Measurements from ENCODE around the gene FASTKD1.
"Not testable (repeated sequence)": the region's sequence is repeated elsewhere in the genome, so short reads cannot be mapped to it uniquely, and the experiment has no call there.

The FASTKD1 gene

DNA sequence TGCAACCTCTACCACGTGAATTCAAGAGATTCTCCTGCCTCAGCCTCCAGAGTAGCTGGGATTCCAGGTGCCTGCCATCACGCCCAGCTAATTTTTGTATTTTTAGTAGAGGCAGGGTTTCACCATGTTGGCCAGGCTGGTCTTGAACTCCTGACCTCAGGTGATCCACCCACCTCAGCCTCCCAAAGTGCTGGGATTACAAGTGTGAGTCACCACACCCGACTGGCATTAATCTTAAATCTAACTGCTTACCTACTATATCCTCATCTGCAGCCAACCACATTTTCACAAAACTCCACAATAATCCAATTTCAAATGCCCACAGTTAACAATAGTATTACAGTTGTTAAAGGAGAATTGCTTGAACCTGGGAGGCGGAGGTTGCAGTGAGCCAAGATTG is 2.9 kb downstream of the FASTKD1 start:
- DNase-seq, result not testable (repeated sequence)

DNA sequence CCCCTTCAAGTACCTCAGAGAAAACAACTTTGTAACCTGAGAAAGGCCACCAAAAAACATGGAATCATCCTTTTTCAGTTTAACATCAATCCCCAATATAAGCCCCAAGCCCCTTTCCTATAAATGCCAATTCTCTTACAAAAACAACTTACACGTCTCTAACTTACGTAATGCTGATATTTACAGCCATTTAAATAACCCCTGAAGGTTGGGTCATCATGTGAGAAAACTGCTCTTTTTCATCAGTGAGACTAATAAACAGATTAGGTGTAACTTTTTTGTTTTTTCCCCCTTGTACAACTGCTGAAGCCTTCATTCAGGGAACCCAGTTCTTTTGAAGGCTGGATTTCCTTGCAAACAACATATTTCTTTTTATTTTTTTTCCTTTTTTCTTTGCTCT is 3.7 kb downstream of the FASTKD1 start:
- no peak for DNase-seq

DNA sequence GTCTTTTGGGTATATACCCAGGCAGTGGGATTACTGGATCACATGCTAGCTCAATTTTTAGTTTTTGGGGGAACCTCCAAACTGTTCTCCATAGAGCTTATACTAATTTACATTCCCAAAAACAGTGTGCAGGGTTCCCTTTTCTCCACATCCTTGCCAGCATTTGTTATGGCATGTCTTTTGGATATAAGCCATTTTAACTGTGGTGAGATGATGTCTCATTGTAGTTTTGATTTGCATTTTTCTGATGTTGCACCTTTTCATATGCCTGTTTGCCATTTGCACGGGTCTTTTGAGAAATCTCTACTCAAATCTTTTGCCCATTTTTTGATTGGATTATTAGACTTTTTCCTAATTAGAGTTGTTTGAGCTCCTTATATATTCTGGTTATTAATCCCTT is 8.0 kb downstream of the FASTKD1 start:
- DNase-seq, result no peak

DNA sequence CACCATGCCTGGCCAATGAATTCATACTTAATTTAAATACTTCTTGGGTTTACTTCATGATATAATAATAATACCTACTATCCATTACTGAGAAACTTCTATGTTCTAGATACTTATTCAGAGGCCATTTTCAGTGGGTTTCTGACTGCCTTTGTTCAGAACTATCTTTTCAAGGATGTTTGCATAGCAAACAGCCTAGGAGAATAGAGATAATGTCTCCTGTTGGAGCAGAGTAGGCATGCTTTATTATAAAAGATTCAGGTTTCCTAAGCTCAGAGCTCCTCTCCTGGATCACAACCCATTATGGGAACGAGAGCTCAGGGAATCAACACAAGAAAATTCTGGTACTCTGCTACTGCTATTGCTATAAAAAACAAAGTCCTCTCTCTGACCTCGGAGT is 11.1 kb downstream of the FASTKD1 start:
- no peak for DNase-seq

DNA sequence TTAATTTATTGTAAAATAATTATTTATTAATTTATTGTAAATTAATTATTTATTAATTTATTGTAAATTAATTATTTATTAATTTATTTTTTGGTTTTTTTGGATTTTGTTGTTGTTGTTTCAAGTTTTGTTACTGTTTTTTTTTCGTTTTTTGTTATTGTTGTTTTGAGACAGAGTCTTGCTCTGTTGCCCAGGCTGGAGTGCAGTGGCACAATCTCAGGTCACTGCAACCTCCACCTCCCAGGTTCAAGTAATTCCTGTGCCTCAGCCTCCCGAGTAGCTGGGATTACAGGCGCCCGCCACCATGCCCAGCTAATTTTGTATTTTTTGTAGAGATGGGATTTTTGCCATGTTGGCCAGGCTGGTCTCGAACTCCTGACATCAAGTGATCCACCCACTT is 11.6 kb downstream of the FASTKD1 start:
- DNase-seq, result not testable (repeated sequence)

DNA sequence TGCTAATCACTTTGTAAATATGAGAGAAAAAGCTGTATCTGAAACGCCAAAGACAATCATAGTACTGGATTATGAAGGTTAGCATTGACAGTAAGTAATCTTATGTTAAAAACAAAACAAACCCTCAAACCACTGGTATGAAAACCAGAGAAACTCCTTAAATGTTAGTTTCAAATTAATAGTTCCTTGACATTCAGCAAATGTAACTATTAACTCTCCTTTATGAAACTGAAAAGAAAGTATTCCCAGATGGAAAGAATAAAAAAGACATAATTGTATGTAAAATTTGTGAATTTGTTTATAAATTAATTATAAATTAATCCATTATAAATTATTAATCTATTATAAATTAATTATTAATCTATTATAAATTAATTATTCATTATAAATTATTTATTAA is 12.3 kb downstream of the FASTKD1 start:
- no peak for DNase-seq

DNA sequence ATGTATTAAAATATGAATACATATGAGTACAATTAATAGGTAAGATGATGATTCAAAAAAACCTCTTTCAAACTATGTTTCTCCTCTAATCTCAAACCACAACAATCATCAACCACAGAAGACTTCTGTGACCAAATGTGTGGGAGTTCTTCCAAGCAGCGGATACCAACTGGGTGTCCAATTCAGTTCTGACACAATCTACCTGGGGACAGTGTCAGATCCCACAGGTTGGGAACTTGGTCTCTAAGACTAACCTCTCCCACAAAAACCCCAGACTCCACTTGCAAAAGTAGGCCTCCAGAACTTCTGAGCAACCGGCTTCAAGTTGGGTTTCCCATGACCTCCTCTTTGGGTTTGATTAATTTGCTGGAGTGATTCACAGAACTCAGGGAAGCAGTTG is 26.9 kb downstream of the FASTKD1 start:
- no peak for DNase-seq

DNA sequence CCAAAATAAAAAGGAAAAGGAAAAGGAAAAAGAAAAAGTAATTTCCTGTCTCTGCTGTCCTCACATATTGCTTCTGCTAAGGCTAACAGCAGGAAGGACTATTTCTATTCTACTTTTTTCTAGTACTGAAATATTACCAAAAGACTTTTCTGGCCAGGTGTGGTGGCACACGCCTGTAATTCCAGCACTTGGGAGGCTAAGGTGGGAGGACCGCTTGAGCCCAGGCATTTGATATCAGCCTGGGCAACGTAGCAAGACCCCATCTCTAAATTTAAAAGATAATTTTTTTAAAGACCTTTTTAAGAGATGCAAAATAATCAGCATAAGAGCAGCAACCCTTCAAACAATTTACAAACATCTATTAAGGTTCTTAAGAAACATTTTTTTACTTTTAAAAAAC is 31.2 kb downstream of the FASTKD1 start:
- no peak for DNase-seq

DNA sequence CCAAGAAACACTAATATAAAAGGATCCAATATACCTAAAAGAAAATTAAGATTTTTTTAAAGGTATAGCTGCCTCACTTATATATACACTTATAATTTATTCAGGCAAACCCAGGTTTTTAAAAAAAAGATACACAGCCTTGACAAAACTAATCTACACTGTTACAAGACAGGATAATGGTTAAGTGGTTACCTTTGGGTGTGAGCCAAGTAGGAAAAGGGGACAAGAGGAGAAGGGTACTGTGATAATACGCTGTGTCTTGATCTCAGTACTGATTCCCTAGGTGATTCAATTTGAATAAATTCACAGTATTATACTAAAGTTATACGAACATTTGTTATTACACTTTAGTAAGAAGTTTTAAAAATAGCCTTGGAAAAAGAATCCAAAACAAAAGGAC is 33.5 kb downstream of the FASTKD1 start:
- no peak for DNase-seq

DNA sequence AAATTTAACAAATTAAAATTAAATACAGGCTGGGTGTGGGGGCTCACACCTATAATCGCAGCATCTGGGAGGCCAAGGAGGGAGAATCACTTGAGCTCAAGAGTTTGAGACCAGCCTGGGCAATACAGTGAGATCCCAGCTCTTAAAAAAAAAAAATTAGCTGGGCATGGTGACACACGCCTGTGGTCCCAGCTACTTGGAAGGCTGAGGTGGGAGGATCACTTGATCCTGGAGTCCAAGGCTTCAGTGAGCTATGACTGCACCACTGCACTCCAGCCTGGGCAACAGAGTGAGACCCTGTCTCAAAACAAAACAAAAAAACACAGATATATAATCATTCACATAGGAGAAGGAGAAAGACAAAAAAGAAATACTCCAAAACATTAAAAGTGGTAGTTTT is 34.2 kb downstream of the FASTKD1 start:
- not testable (repeated sequence) for DNase-seq

DNA sequence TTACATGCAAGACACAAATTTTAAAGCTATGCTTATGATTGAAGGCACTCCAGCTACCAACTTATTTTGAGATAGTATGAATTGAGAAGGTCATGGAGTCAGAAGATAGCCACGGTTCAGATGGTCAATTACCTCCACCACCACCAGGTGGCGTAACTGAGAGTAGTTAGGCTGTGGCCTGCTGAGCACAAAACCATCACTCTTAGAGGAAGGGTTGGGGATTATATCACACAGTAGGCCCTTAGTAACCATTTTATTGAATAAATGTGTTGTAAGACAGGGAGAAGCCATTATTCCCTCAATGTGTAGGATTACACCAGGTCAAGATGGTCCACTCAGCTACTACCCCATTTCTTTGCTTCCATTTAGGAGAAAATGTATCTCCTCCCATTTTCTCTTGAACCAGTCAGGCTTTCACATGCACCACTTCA is 45.4 kb downstream of the FASTKD1 start:
- DNase-seq, result peak; percentile 12

DNA sequence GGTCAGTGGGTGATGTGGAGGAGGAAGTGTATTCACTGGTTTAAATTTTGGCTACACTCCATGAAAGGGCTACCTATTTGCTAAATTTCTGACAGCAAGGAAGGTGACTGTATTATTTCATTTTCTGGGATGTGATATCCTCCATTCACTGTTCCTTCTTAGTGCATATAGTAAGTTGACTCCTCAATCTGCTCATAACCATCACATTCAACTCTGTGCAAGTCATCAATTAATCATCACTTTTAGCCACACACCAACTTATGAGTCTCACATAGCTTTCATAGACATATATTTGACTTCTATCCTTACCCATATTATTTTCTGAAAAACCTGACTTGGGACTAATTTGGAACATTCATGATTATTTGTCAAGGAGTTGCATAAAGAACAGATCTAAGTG is 47.2 kb downstream of the FASTKD1 start:
- DNase-seq, result no peak

DNA sequence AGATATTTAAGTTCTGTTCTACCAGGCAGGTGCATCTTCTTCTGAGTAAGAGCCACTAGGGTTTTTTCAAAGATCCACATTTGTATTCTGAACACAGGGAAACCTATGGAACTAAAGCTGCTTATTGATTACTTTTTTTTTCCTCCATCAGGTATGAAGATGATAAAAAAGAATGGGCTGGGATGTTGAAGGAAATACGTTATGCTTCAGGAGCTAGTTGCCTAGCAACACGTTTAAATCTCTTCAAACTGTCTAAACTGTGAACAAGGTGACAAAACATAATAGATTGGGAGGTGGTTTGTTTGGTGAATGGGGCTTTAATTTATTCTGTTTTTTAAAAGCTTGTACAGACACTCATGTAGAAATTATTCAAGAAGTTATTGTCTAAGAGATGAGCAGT is 48.2 kb downstream of the FASTKD1 start:
- DNase-seq, result peak; percentile 55

DNA sequence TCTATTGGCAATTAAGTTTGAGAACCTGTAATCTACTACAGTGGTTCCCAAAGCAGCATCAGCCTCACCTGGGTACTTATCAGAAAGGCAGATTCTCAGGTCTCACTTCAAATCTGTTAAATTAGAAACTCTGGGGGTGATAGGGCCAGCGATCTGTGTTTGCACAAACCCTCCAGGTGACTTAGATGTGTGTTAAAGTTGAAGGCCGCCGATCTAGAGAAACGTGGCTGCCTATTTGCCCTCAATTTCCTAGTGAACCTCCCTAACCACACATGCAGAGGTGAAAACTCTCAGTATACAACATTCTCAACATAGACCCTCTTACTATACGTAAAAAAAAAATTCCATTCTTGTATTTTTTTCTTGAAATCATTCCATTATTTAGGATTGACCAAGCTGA is 50.0 kb downstream of the FASTKD1 start:
- DNase-seq, result no peak

DNA sequence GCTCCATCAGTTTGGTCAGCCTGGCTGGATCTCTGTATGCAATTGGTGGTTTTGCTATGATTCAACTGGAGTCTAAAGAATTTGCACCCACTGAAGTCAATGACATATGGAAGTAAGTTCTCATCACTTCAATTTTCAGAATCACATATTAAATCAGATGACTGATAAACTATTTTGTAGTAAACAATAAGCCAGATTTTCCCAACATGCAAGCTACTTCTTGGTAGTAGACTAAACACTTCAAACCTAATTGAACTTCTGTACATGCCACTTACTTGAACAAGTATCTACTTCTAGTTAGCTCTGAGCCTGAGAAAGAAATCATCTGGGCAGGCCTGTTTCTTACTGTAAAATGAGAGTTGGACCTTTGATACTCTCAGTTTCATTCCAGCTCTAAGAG is 52.8 kb downstream of the FASTKD1 start:
- DNase-seq, result no peak

DNA sequence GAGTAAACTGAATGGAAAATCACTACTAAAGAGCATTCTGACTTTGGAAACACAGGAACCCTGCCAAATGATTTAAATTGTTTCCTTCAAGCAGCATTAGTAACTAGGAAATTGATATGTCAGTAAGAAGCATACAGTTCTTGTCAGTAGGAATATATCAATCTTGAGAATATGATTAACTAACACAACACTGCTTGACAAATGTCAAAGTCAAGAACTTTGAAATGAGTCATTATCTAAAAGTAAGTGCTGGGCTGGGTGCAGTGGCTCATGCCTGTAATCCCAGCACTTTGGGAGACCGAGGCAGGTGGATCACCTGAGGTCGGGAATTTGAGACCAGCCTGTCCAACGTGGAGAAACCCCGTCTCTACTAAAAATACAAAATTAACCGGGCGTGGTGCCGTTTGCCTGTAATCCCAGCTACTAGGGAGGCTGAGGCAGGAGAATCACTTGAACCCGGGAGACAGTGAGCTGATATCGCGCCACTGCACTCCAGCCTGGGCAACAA is 57.1 kb downstream of the FASTKD1 start:
- not testable (repeated sequence) for DNase-seq

DNA sequence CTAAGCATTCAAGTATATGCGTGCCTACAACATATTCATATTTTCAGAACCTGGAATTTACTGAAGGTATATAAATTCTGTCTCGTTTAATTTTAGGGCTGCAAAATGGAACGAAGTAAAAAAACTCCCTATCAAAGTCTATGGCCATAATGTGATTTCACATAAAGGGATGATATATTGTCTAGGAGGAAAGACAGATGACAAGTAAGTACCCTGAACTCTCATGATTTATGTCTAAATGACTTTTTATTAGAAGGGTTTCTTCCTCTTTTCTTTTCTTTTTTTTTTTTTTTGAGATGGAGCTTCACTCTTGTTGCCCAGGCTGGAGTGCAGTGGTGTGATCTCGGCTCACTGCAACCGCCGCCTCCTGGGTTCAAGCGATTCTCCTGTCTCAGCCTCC is 58.9 kb downstream of the FASTKD1 start:
- DNase-seq, result not testable (repeated sequence)

DNA sequence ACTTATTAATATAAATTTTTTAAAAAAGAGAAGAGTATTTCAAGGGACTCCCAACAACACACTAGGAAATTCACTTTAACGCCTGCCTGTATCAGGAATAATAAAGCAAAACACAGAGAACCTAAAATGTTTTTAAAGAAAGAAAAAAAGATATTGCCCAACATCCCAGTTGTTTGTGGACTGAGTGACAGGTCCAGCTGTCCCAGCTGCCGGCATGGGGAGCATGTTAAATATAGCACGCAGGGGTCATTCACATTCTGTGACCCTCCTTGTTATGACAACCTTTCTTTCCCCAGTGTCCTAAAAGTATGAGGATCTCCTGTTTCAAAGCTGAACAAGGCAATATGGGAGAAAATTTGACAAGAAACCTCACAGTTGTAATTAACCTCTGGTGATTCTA is 59.7 kb downstream of the FASTKD1 start:
- DNase-seq, result no peak

DNA sequence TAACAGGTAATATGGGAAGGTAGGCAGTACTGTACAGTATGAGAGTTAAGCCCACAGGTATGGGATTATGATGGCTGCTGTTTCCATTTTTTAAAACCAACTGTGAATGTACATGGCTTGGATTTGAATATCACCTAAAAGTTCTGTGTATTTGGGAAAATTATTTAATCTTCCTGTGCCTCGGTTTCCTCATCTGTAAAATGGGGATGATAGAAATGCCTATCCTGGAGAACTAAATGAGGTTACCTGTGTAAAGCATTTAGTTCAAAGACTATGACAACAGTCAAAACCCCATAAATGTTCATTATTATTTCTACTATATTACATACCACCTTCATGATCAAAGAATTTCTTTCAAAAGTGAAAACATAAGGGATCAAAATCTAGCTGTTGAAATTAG is 60.6 kb downstream of the FASTKD1 start:
- no peak for DNase-seq

DNA sequence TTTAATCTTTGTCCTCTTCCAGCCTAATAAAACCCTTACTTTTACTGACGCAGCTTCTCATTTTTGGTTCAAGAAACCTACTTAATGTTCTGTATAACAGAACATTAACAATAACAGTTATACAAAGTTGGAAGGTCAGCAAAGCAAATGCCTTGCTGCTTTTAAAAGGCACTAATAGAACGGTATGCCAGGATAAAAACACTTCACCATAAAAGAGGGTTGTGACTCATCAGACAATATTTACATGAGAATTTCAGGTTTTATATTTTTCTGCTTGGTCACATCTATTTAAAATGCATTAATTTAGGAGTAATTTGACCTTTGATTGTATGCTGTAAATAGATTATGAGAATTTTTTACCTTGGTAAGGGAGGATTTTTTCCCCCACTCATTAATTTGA is 61.1 kb downstream of the FASTKD1 start:
- DNase-seq, result peak; percentile 38

DNA sequence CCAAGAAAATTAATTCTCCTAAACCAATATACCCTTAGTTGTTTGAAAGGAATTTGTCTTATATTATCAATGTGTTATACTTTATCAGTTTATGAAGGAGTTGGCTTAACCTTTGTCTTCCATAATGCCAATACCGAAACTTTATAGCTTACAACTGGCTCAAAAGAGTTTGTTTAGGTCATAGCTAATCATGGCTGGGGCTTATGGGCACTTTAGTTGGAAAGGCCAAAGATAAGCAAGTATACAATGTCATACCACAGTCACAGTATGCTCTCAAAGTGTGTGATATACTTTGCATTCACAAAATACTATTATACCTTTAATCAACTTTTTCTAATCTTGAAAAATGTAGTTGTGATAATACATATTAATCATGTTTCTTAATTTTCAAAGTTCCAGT is 61.8 kb downstream of the FASTKD1 start:
- DNase-seq, result no peak

DNA sequence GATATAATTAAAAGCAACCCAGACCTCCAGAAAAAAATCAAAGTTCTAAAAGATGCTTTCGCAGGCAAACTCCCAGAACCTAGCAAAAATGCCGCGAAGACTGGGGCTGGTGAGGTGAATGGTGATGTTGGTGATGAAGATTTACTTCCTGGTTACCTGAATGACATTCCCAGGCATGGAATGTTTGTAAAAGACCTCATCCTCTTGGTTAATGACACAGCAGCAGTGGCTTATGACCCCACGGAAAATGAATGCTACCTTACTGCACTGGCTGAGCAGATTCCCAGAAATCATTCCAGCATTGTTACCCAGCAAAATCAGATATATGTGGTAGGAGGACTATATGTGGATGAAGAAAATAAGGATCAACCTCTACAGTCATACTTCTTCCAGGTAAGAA is 63.2 kb downstream of the FASTKD1 start:
- DNase-seq, result peak; percentile 15

DNA sequence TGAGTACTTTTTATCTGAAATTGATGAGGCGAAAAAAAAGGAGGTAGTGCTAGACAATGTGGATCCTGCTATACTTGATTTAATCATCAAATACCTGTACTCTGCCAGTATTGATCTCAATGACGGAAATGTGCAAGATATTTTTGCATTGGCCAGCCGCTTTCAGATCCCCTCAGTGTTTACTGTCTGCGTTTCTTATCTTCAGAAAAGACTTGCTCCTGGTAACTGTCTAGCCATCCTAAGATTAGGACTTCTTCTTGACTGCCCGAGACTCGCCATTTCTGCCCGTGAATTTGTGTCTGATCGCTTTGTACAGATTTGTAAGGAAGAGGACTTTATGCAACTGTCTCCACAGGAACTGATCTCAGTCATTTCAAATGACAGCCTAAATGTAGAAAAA is 63.7 kb downstream of the FASTKD1 start:
- DNase-seq, result no peak

DNA sequence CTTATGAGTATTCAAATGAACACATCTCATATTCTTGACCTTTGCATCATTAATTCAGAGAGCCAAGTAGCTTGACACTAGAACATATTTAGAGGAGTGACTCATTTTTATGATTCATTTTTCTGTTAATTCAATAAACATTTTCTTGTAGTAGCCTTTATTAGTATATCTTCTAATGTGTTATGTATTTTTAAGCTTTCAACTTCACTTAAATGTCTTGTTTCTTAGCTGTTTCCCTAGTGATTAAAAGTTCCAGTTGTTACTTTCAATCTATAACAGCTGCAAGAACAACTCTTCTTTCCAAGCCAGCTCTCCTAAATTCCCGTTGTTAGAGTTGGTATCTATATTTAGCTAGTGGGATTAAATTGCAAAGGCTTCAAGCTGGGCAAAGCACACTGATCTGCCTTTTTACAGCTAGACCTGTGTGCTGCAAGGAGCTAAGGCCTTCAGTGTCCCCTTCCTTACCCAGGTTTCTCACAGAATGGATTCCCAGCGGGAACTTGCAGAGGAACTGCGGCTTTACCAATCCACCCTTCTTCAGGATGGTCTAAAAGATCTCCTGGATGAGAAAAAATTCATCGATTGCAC is 64.3 kb downstream of the FASTKD1 start, which contains the start of gene KLHL41:
TSS of gene KLHL41 (plus strand) at position 405 of the 588 bp plus-strand sequence. CDS start at position 482, 77 bp downstream.
- peak; percentile 34 for DNase-seq

DNA sequence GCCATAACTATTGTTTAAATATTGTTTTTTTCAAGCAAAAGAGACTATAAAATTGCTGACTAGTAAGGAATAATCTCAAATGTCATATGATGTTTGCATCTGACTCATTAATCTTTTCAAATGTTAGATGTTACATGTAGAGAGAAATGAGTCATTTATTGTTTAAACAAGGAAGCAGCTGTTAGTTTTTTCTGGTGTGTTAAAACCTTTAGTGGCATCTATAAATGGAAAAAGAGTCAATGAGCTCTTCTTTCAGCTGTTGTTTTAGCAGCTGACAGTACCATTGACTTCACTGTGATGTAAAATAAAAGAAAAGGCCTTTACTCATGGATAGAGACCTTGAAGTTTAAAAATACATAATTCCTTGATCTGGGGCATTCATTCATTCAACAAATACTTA is 66.0 kb downstream of the FASTKD1 start:
- peak; percentile 97 for DNase-seq

Data from DMS153 (cell line).